HUES48 (cell line): Measurements from ENCODE around the gene HDDC3.
"Not testable (repeated sequence)": the region's sequence is repeated elsewhere in the genome, so short reads cannot be mapped to it uniquely, and the experiment has no call there.

Experiments
- H3K27ac ChIP-seq: one replicate; pipeline ENCODE4 v1.7.0; 2013; ENCODE audit warnings: low read depth, low read length, inconsistent platforms
- H3K27me3 ChIP-seq: 2 replicates; pipeline ENCODE4 v1.6.1; 2013; ENCODE audit warnings: mild to moderate bottlenecking, low read length; ENCODE audit not compliant: control insufficient read depth, insufficient read depth
- H3K36me3 ChIP-seq: 2 replicates; pipeline ENCODE4 v1.6.1; 2013; ENCODE audit warnings: low read length; ENCODE audit not compliant: control insufficient read depth, insufficient read depth
- H3K4me1 ChIP-seq: 2 replicates; pipeline ENCODE4 v1.6.1; 2013; ENCODE audit warnings: mild to moderate bottlenecking, low read length; ENCODE audit not compliant: control insufficient read depth, insufficient read depth
- H3K4me3 ChIP-seq: 2 replicates; pipeline ENCODE4 v1.5.1; 2013; ENCODE audit warnings: mild to moderate bottlenecking, low read depth, low read length
- H3K9ac ChIP-seq: 2 replicates; pipeline ENCODE4 v1.6.1; 2013; ENCODE audit warnings: mild to moderate bottlenecking, low read depth, low read length, moderate library complexity
- H3K9me3 ChIP-seq: 2 replicates; pipeline ENCODE4 v1.6.1; 2013; ENCODE audit warnings: low read length; ENCODE audit not compliant: control insufficient read depth, insufficient read depth

The HDDC3 gene

DNA sequence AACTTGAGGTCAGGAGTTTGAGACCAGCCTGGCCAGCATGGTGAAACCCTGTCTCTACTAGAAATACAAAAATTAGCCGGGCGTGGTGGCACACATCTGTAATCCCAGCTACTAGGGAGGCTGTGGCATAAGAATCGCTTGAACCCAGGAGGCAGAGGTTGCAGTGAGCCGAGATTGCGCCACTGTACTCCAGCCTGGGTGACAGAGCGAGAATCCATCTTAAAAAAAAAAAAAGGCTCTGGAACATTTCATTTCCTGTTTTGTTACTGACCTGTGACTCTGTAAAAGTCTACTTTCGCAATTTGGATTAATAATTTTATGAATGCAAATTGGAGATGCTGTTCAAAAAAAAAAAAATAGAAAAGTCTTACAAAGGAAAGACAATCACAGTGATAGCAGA is 4.2 kb downstream of the HDDC3 start:
- not testable (repeated sequence) for H3K27ac ChIP-seq, H3K4me1 ChIP-seq, H3K27me3 ChIP-seq, H3K36me3 ChIP-seq, H3K9me3 ChIP-seq, H3K4me3 ChIP-seq, H3K9ac ChIP-seq

- not testable (repeated sequence) for H3K27me3 ChIP-seq, H3K27ac ChIP-seq, H3K4me3 ChIP-seq, H3K9ac ChIP-seq, H3K4me1 ChIP-seq, H3K9me3 ChIP-seq, H3K36me3 ChIP-seq
Observed at GRCh38 chr15:90926766-90927165, 5.6 kb downstream of the HDDC3 start.

DNA sequence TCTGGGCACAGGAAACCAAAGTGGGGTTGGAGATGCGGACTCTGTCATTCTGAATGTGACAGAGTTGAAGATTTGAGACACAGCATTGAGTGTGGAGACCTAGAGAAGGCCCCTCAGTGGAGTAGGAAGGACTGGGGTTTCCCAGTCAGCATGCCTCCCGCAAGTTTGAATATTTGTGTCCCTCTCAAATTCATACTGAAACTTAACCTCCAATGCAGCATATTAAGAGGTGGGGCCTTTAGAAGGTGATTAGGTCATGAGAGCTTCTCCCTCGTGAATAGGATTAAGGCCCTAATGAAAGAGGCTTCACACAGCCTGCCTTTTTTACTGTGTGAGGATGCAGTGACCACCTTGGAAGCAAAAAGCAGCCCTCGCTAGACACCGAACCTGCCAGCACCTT is 8.0 kb downstream of the HDDC3 start:
- Histone ChIP-seq H3K27me3 (no peaks in the 10 kb centered on the region), H3K27ac (no peak overlapping the region), H3K9me3 (no peaks in the 10 kb centered on the region), H3K9ac (no peak overlapping the region), H3K36me3 (peaks cover 10% of the 10 kb centered on the region), H3K4me3 (no peak overlapping the region), H3K4me1 (no peaks in the 10 kb centered on the region)

- H3K4me1 ChIP-seq, H3K27me3 ChIP-seq, H3K4me3 ChIP-seq, H3K9me3 ChIP-seq, H3K9ac ChIP-seq, H3K27ac ChIP-seq: not testable (repeated sequence)
- H3K36me3 ChIP-seq, result peaks cover 15% of the 10 kb centered on the region
Observed at GRCh38 chr15:90922712-90923322, 9.5 kb downstream of the HDDC3 start.

DNA sequence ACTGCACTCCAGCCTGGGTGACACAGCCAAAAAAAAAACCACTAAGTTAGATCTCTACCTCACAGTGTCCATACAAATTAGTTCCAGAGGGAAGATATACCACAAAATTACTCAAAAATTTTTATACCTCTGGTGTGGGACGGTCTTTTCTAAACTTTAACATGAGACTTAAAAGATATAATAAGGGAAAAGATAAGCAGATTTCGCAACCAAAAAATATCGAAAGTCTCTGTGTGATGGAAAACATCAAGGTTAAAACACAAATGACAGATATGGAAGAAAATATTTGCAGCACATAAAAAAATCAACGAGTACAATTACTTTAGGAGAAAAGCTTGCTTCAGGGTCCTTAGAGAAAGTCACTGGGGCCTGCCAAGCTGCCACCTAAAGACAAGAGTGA is 10.5 kb downstream of the HDDC3 start:
- Histone ChIP-seq H3K36me3 (peaks cover 17% of the 10 kb centered on the region), H3K9ac (no peak overlapping the region), H3K27me3 (no peaks in the 10 kb centered on the region), H3K9me3 (no peaks in the 10 kb centered on the region), H3K4me1 (no peaks in the 10 kb centered on the region), H3K4me3 (no peak overlapping the region), H3K27ac (no peak overlapping the region)

GRCh38 chr15:90918835-90919234 is 13.5 kb downstream of the HDDC3 start:
- Histone ChIP-seq H3K4me3 (no peak overlapping the region), H3K4me1 (no peaks in the 10 kb centered on the region), H3K27me3 (no peaks in the 10 kb centered on the region), H3K27ac (no peak overlapping the region), H3K9me3 (no peaks in the 10 kb centered on the region), H3K9ac (no peak overlapping the region), H3K36me3 (peaks cover 23% of the 10 kb centered on the region)

GRCh38 chr15:90918034-90918788 is 14.1 kb downstream of the HDDC3 start:
- peaks cover 29% of the 10 kb centered on the region for H3K36me3 ChIP-seq
- no peak overlapping the region for H3K27ac ChIP-seq
- H3K9me3 ChIP-seq, result no peaks in the 10 kb centered on the region
- H3K27me3 ChIP-seq, result no peaks in the 10 kb centered on the region
- no peak overlapping the region for H3K9ac ChIP-seq
- H3K4me1 ChIP-seq, result no peaks in the 10 kb centered on the region
- H3K4me3 ChIP-seq, result no peak overlapping the region

- H3K27me3 ChIP-seq, result no peaks in the 10 kb centered on the region
- H3K9ac ChIP-seq, result no peak overlapping the region
- H3K4me3 ChIP-seq, result no peak overlapping the region
- peaks cover 29% of the 10 kb centered on the region for H3K36me3 ChIP-seq
- H3K27ac ChIP-seq, result no peak overlapping the region
- H3K9me3 ChIP-seq, result no peaks in the 10 kb centered on the region
- no peaks in the 10 kb centered on the region for H3K4me1 ChIP-seq
Observed at GRCh38 chr15:90917569-90917968, 14.8 kb downstream of the HDDC3 start.

DNA sequence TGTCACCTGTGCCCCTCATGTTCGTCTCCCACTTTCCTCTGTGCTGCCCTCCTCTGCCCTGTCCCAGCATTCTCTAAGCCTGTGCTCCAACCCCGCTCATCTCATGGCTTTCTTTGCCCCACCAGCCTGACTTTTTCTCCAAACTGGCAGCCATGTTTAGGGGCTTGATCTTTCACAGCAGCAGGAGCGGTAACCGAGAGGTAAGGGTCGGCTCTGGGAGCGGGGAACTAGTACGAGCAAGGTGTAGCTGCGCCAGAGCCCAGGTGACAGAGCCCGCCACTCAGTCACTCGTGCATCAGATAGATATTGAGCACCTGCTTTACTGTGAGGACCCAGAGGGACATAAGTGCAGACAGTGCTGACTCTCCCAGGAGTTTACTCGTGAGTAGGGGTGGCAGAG is 15.9 kb downstream of the HDDC3 start:
- peaks cover 37% of the 10 kb centered on the region for H3K36me3 ChIP-seq
- H3K9me3 ChIP-seq, result no peaks in the 10 kb centered on the region
- H3K9ac ChIP-seq, result no peak overlapping the region
- H3K4me3 ChIP-seq, result no peak overlapping the region
- H3K27ac ChIP-seq, result no peak overlapping the region
- no peaks in the 10 kb centered on the region for H3K4me1 ChIP-seq
- H3K27me3 ChIP-seq, result no peaks in the 10 kb centered on the region

- H3K4me1 ChIP-seq, result no peaks in the 10 kb centered on the region
- no peak overlapping the region for H3K27ac ChIP-seq
- H3K4me3 ChIP-seq, result no peak overlapping the region
- H3K36me3 ChIP-seq, result peaks cover 39% of the 10 kb centered on the region
- no peaks in the 10 kb centered on the region for H3K9me3 ChIP-seq
- H3K27me3 ChIP-seq, result no peaks in the 10 kb centered on the region
- no peak overlapping the region for H3K9ac ChIP-seq
Observed at GRCh38 chr15:90915808-90916440, 16.4 kb downstream of the HDDC3 start.

DNA sequence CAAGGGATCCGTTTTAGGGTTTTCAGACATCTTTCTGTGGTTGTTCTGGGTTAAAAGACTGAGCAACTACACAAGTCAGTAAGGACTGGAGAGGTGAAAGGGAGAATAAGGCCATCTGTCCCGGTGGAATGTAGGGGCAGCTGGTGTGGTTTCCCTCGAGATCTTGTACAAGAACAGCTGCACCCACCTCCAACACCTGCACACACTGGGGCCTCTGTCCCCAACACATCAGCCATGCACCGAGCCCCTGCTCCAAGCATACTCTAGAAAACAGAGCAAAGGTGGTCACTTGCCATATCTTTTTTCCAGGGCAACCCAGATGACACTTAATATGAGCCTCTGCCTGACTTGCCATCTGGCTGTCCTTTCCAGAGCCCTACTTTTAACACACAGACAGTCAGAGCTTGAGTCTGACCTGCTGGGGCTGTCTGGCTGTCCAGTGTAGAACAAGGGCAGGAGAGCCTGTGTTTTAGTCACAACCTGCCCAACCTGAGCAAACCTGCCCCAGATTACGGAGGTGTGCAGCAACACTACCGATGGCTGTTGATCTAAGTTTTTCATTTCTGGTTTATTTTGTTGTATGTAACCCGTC is 17.0 kb downstream of the HDDC3 start:
- no peaks in the 10 kb centered on the region for H3K9me3 ChIP-seq
- no peak overlapping the region for H3K27ac ChIP-seq
- H3K9ac ChIP-seq, result no peak overlapping the region
- H3K36me3 ChIP-seq, result peaks cover 38% of the 10 kb centered on the region
- no peaks in the 10 kb centered on the region for H3K4me1 ChIP-seq
- H3K4me3 ChIP-seq, result no peak overlapping the region
- H3K27me3 ChIP-seq, result no peaks in the 10 kb centered on the region
